GM18498 (cell line): ENCODE measurements around the gene MS4A18.
A peak's percentile ranks its signal among the peaks of the same experiment; 100 is the strongest.
"Not testable (repeated sequence)": the region's sequence is repeated elsewhere in the genome, so short reads cannot be mapped to it uniquely, and the experiment has no call there.

Source experiments
- ATAC-seq: cut with Tn5 transposase; IDR thresholded peaks from one replicate; pipeline ENCODE4 v1.9.1; 2021; ENCODE audit warnings: mild to moderate bottlenecking, moderate library complexity; ENCODE audit not compliant: unreplicated experiment

The MS4A18 gene

GRCh38 chr11:60724420-60724819 lies at the start of gene MS4A18:
Gene MS4A18, plus strand, starts transcription at chr11:60724720.
- no peak for ATAC-seq

DNA sequence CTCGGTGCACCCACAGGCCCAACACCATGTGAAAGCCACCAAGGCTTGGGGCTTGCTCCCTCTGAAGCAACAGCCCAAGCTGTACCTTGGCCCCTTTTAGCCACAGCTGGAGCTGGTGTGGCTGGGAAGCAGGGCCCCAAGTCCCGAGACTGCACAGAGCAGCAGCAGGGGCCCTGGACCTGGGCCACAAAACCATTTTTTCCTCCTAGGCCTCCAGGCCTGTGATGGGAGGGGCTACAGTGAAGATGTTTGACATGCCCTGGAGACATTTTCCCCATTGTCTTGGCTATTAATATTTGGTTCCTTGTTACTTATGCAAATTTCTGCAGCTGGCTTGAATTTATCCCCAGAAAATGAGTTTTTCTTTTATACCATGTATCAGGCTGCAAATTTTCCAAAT lies 46.3 kb upstream of the MS4A18 start:
- ATAC-seq, result not testable (repeated sequence)

GRCh38 chr11:60679879-60680278 lies 44.6 kb upstream of the MS4A18 start:
- ATAC-seq, result no peak

DNA sequence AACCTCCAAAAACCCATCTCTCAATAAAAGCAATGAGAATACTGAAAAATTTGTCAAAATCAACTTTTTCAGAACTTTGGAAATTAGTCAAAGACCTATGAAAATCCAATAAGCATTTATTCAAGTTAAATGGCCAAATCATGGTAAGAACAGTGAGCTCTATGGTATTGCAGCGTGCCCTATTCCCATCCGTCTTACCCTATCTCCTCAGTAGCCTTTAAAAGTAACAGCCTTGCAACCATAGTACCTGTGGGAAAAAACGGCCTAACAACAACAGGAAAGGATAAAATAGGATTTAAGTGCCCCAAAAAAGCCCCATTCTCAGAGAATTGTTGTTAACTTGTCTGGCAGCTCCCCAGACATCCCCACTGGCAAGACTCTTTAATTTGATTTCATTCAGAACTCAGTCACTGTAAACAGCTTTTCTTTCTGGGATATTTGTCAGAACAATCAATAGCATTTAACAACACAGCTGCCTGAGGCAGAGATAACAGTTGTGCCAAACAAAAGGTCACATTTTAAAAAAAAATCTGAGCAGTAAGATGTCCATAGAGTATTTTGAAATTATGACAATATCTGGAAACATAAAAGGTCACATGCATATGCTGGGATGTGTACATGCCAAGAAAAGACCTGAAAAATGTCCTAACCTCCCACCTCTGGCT lies 43.9 kb upstream of the MS4A18 start:
- no peak for ATAC-seq

GRCh38 chr11:60684541-60684848 lies 40.0 kb upstream of the MS4A18 start:
- peak; percentile 41 for ATAC-seq

GRCh38 chr11:60691661-60692060 lies 32.9 kb upstream of the MS4A18 start:
- ATAC-seq, result no peak

DNA sequence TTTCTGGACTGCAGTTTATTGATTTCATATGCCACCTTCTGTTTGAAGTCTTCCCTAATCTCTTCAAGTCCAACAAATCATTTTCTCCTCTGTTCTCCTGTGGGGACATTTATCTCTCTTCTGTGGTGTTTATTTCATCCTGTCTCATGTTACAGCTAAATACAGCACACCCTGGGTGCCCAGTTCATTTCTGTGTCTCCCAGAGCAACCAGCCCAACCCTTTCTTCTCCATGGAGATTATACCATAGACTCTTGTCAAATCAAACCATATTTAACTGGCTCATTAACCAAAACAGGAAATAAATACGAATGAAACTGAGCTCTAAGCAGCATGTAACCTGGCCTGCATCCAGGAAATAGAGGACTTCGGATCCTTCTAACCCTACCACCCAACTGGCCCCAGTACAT lies 25.2 kb upstream of the MS4A18 start, which contains the start of gene MS4A8:
Gene MS4A8 (plus strand): TSS at position 329 of the 408 bp plus-strand sequence. CDS start 1,249 bp downstream, outside the sequence.
- no peak for ATAC-seq

- ATAC-seq, result no peak
Observed at GRCh38 chr11:60699936-60700335, 24.6 kb upstream of the MS4A18 start.

DNA sequence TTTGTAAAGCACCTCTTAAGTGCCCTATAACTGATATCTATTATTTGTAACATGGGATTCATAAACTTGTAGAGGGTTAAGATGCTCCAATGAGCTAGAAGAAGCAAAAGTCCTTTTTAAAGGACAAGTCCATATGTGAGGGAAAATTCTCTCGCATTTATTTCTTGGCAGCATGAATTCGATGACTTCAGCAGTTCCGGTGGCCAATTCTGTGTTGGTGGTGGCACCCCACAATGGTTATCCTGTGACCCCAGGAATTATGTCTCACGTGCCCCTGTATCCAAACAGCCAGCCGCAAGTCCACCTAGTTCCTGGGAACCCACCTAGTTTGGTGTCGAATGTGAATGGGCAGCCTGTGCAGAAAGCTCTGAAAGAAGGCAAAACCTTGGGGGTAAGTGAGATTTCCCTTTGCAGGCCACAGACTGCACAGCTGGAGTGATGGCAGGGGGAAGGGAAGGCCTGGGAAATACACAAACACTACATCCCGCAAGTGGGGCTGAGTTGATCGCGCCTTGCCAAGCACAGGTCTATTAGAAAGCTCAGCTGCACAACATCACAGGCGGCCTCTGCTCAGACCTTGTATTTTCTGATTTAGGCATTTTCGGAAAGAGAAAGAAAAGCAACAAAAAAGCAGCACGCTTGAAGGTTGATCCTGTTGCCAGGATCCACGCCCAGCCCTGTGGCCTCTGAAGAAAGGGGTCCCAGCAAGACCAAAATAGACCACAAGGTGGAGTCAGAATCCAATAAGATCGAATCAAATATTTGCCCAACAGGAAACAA lies 23.6 kb upstream of the MS4A18 start:
- ATAC-seq, result no peak

- ATAC-seq, result no peak
Observed at GRCh38 chr11:60701469-60701818, 23.1 kb upstream of the MS4A18 start.

- ATAC-seq, result no peak
Observed at GRCh38 chr11:60703374-60703773, 21.1 kb upstream of the MS4A18 start.

DNA sequence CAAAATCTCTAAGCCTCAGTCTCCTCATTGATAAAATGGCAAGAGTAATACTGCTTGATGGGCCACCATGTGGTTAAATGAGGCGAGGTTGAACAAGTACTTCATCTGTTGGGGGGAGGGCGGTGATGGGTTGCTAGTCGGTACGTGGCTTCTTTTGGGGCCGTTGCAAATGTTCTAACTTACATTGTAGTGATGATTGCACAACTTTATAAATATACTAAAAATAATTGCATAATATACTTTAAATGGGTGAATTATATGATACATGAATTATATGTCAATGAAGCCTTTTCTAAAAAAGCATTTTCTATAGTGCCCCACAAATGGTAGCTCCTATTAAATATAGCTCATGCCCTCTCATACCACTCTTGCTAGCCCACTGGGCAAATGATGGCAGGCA lies 18.6 kb upstream of the MS4A18 start:
- no peak for ATAC-seq

DNA sequence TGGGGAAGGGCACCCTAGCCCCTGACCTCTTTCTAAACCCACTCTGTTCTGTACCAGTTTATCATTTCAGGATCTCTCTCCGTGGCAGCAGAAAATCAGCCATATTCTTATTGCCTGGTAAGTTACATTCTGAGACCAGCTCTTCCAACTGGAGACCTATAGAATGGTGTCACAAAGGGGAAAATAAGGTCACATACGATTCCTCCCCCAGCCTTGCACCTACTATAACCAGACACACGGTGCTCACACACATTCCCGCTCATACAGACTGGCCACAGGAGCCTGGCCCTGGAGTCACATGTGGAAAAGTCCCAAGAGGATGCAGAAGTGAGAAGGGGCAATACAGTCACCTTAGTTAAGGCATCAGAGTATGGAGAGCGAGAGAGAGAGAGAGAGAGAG lies 17.6 kb upstream of the MS4A18 start:
- ATAC-seq, result no peak

- ATAC-seq, result no peak
Observed at GRCh38 chr11:60710482-60710881, 14.0 kb upstream of the MS4A18 start.

- ATAC-seq, result no peak
Observed at GRCh38 chr11:60711276-60711675, 13.2 kb upstream of the MS4A18 start.

DNA sequence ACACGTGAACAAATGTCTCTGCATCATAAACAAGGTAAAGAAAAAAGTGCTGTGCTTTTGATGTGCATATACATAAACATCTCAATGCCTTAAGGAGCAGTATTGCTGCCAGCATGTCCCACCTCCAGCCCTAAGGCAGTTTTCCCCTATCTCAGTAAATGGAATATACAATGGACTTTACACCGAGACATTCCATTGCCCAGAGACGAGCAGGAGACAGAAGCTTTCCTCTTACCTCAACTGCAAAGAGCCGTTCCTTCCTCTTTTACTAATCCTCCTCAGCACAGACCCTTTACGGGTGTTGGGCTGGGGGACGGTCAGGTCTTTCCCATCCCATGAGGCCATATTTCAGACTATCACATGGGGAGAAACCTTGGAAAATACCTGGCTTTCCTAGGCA lies 11.1 kb upstream of the MS4A18 start:
- ATAC-seq, result not testable (repeated sequence)

GRCh38 chr11:60717956-60718355 lies 6.6 kb upstream of the MS4A18 start:
- ATAC-seq, result no peak

DNA sequence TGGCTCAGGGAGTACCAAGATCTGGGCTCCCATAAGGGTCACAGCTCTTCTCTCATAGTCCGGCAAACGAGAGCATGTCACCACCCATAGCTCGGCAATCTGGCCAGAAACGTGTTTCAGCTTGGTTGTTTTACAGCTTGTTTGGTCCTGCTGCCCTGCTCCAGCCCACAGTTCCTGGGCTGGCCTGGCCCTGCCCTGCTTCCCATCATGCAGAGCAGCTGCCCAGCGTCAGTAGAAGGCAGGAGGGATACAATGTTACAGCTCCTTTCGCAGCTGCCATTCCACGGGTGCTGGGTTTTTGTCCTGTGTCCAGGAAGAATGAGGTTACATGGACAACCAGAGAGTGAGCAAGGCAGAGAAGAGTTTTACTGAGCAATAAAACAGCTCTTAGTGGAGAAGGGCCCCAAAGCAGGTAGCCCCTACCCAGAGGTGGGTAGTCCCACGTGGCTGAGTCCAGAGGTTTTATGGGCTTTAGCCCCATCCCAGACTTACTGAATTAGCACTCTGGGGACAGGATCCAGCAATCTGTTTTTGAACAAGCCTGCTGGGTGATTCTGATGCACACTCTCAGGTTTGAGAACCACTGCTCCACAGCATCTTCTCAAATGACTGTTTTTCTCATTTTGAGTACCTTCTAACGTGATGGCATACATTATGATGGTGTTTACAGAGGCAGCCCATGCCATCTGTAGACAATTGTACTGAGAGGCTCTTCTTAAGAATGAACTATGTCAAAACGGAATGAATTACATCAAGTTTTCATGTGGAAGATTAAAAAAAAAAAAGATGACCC lies 5.8 kb upstream of the MS4A18 start:
- no peak for ATAC-seq

- no peak for ATAC-seq
Observed at GRCh38 chr11:60719391-60719790, 5.1 kb upstream of the MS4A18 start.

DNA sequence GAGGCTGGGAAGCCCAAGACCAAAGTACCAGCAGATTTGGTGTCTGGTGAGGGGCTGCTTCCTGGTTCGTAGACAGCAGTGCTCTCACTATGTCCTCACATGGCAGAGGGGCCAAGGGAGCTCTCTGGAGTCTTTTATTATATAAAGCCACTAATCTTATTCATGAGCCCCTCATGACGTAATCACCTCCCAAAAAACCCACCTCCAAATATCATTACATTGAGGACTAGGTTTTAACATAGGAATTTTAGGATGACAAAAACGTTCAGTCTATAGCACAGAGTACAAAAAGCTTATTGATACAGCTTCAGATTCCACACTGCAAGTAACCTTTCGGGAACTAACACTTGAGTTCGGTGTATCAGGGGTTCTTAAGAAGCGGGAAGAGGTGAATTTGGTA lies 4.1 kb upstream of the MS4A18 start:
- ATAC-seq, result no peak

DNA sequence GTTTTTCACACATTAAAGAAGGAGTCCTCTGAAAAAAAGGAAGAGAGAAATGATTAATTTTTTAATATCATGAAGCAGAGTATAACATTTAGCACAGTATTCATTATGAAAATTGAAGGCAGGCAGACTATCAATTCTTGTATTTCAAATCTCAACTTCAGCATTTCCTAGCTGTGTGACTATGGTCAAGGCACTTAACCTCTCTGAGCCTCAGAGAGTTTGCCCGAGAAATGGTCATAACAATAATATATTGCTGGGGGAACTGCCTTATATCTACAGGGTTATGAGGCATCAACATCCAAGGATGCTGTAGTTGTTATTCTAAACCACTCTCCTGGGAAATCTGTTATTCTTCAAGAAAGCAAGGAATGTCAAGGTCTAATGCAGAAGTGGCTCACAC lies 1.1 kb downstream of the MS4A18 start:
- no peak for ATAC-seq

- no peak for ATAC-seq
Observed at GRCh38 chr11:60731586-60731985, 7.1 kb downstream of the MS4A18 start.
